DND-41 (cell line): Measurements from ENCODE around the gene DDX31.

Experiments
- ATAC-seq: fragments of 200-7000 bp; cut with Tn5 transposase; 3 replicates; pipeline ENCODE4 v1.9.1; 2021; ENCODE audit warnings: low read depth; ENCODE audit not compliant: insufficient read depth
- DNase-seq: peaks from one replicate; pipeline ENCODE4 v3.0.0-alpha.2; 2020
- H2AFZ ChIP-seq: 2 replicates; pipeline ENCODE4 v1.6.0; 2012; ENCODE audit warnings: low read depth, low read length
- H3K27ac ChIP-seq: 2 replicates; pipeline ENCODE4 v1.5.1; 2012; ENCODE audit warnings: low read length, inconsistent platforms
- H3K27me3 ChIP-seq: fragments of 200-600 bp; sonication (generic); 2 replicates; pipeline ENCODE4 v1.6.0; 2012; ENCODE audit warnings: low read length, mild to moderate bottlenecking, inconsistent platforms; ENCODE audit not compliant: insufficient read depth, poor library complexity
- H3K36me3 ChIP-seq: 2 replicates; pipeline ENCODE4 v1.5.1; 2012; ENCODE audit warnings: low read length, inconsistent platforms; ENCODE audit not compliant: insufficient read depth
- H3K4me1 ChIP-seq: 2 replicates; pipeline ENCODE4 v1.5.1; 2012; ENCODE audit warnings: mild to moderate bottlenecking, low read length; ENCODE audit not compliant: insufficient read depth
- H3K4me2 ChIP-seq: 2 replicates; pipeline ENCODE4 v1.6.0; 2012; ENCODE audit warnings: mild to moderate bottlenecking, moderate library complexity, low read length, inconsistent platforms; ENCODE audit not compliant: insufficient read depth
- H3K4me3 ChIP-seq, 2 experiments: fragments of 200-600 bp in 1 of 2; shearing (Covaris generic) in 1 of 2; 2 replicates each; pipeline ENCODE4 v1.5.1; 2012 to 2016; ENCODE audit warnings: inconsistent platforms in 2 of 2, low read length in 2 of 2, mild to moderate bottlenecking in 2 of 2, low read depth in 1 of 2, moderate library complexity in 1 of 2
- H3K79me2 ChIP-seq: 2 replicates; pipeline ENCODE4 v1.6.0; 2012; ENCODE audit warnings: low read length, inconsistent platforms; ENCODE audit not compliant: insufficient read depth
- H3K9ac ChIP-seq: 2 replicates; pipeline ENCODE4 v1.6.0; 2012; ENCODE audit warnings: low read depth, mild to moderate bottlenecking, inconsistent platforms, low read length, moderate library complexity
- H3K9me3 ChIP-seq: 2 replicates; pipeline ENCODE4 v1.5.1; 2012; ENCODE audit warnings: low read length, moderate library complexity, mild to moderate bottlenecking, inconsistent platforms; ENCODE audit not compliant: insufficient read depth, severe bottlenecking
- H4K20me1 ChIP-seq: 2 replicates; pipeline ENCODE4 v1.6.0; 2012; ENCODE audit warnings: low read length; ENCODE audit not compliant: insufficient read depth
- CTCF ChIP-seq: IDR thresholded peaks from 2 replicates; pipeline ENCODE4 v1.5.1; 2012; ENCODE audit warnings: borderline replicate concordance, low read length, moderate library complexity, mild to moderate bottlenecking; ENCODE audit not compliant: poor library complexity, severe bottlenecking; ENCODE audit errors: extremely low read depth
- EZH2 ChIP-seq: IDR thresholded peaks from 3 replicates; pipeline ENCODE4 v1.6.1; 2012; ENCODE audit warnings: borderline replicate concordance, low read depth, mild to moderate bottlenecking, moderate library complexity, low read length, inconsistent platforms; ENCODE audit not compliant: severe bottlenecking

Gene DDX31

DNA sequence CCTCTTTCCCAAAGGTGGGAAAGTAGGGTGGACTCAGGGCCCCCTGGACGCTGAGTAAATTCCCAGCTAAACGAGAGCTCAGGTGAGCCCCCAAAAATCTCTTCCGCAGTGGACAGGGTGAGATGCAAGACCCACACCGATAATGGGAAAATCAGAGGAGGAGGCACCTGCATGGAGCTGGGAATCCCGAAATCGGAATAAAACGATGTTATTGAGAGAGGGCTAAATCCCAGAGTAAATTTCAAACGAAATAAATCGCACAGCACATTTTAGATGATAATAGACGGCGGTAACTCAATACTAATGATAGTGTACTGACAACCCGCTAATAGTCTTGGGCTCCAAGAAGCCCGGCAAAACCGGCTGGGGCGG lies 90.4 kb downstream of the DDX31 start:
- H3K9me3 ChIP-seq: no peaks in the 10 kb centered on the region
- H3K79me2 ChIP-seq: no peaks in the 10 kb centered on the region
- no peak for DNase-seq
- H3K4me1 ChIP-seq: 0 out of 2 replicates have a peak, but pooled peaks cover 3% of the 10 kb centered on the region
- H3K27ac ChIP-seq: no peak overlapping the region
- TF ChIP-seq EZH2 (no peak), CTCF (no peak)
- no peaks in the 10 kb centered on the region for H3K36me3 ChIP-seq
- H3K4me3 ChIP-seq: no peak overlapping the region
- peaks cover 26% of the 10 kb centered on the region; the same call in 1 of the 2 replicates for H4K20me1 ChIP-seq
- no peak for ATAC-seq
- H3K27me3 ChIP-seq: no peaks in the 10 kb centered on the region
- no peak overlapping the region for H2AFZ ChIP-seq
- H3K9ac ChIP-seq: no peak overlapping the region
- no peak overlapping the region for H3K4me2 ChIP-seq

DNA sequence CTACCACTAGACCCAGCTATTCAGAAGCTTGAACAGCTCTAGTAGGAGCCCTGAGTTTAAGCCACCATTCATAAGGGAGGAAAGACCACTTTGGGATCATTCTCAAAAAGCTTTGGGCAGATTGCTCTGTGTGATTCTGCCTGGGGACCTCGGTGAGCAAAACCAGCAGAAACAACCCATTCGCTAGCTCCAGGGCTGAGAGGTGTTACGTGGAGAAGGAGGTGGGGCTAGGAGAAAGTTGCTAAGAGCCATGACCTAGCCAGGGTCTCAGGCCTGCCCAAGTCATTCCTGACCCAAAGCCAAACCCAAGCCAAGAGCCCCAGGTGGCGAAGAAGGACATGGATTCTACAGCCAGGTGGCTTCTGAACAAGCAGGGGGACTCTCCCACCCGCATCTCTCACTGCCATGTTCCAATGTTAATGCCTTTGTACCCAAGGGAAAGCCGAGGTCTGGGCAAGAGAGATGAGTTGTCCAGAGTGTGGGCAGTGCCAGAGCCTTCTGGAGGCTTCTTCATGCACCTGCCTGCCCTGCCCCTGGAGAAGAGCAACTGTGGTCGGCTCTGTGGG lies 91.3 kb downstream of the DDX31 start:
- Histone ChIP-seq H3K4me3 (no peak overlapping the region), H3K36me3 (no peaks in the 10 kb centered on the region), H2AFZ (no peak overlapping the region), H3K79me2 (no peaks in the 10 kb centered on the region), H3K9me3 (no peaks in the 10 kb centered on the region), H3K4me1 (0 out of 2 replicates have a peak, but pooled peaks cover 3% of the 10 kb centered on the region), H3K27me3 (no peaks in the 10 kb centered on the region), H3K27ac (no peak overlapping the region), H3K4me2 (no peak overlapping the region), H4K20me1 (peaks cover 23% of the 10 kb centered on the region; the same call in 1 of the 2 replicates), H3K9ac (no peak overlapping the region)
- TF ChIP-seq EZH2: no peak
- no peak for TF ChIP-seq CTCF
- no peak for DNase-seq
- ATAC-seq: no peak

GRCh38 chr9:132577119-132577518 lies 92.7 kb downstream of the DDX31 start:
- H3K4me1 ChIP-seq: 0 out of 2 replicates have a peak, but pooled peaks cover 3% of the 10 kb centered on the region
- H3K36me3 ChIP-seq: no peaks in the 10 kb centered on the region
- H2AFZ ChIP-seq: no peak overlapping the region
- no peaks in the 10 kb centered on the region for H3K27me3 ChIP-seq
- H3K27ac ChIP-seq: no peak overlapping the region
- H3K4me3 ChIP-seq: no peak overlapping the region
- ATAC-seq (no peak), DNase-seq (no peak)
- H4K20me1 ChIP-seq: peaks cover 17% of the 10 kb centered on the region; the same call in 1 of the 2 replicates
- H3K9ac ChIP-seq: no peak overlapping the region
- no peaks in the 10 kb centered on the region for H3K79me2 ChIP-seq
- H3K4me2 ChIP-seq: no peak overlapping the region
- TF ChIP-seq CTCF: no peak
- TF ChIP-seq EZH2: no peak
- H3K9me3 ChIP-seq: no peaks in the 10 kb centered on the region
